ENCODE results near the gene LCP2.
"Not testable (repeated sequence)": the region's sequence is repeated elsewhere in the genome, so short reads cannot be mapped to it uniquely, and the experiment has no call there.

DNA sequence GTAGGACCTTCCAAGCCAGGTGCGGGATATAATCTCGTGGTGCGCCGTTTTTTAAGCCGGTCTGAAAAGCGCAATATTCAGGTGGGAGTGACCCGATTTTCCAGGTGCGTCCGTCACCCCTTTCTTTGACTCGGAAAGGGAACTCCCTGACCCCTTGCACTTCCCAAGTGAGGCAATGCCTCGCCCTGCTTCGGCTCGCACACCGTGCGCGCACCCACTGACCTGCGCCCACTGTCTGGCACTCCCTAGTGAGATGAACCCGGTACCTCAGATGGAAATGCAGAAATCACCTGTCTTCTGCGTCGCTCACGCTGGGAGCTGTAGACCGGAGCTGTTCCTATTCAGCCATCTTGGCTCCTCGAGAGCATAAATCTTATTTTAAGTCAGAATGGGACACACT is 52.1 kb downstream of the LCP2 start:
- TF ChIP-seq MXI1 (IDR thresholded peaks at IDR 0.05; ENCODE audit: borderline replicate concordance, low read depth, low read length); RAD21 (IDR thresholded peaks at IDR 0.05; ENCODE audit: low read length); POLR2A (IDR thresholded peaks at IDR 0.05; ENCODE audit: low read depth, low read length); SMC3 (IDR thresholded peaks at IDR 0.05; ENCODE audit: low read depth, low read length); CEBPB (IDR thresholded peaks at IDR 0.05; ENCODE audit: low read depth, low read length); BHLHE40 (IDR thresholded peaks at IDR 0.05; ENCODE audit: low read depth, low read length); MAZ (IDR thresholded peaks at IDR 0.05; ENCODE audit: borderline replicate concordance, low read depth, low read length); CHD1 (IDR thresholded peaks at IDR 0.05; ENCODE audit: low read depth, low read length); NFE2L2 (IDR thresholded peaks at IDR 0.05; ENCODE audit: low read depth, low read length); MAFK (IDR thresholded peaks at IDR 0.05; ENCODE audit: low read depth, low read length): not testable (repeated sequence)
- TF ChIP-seq, protein P1, sequence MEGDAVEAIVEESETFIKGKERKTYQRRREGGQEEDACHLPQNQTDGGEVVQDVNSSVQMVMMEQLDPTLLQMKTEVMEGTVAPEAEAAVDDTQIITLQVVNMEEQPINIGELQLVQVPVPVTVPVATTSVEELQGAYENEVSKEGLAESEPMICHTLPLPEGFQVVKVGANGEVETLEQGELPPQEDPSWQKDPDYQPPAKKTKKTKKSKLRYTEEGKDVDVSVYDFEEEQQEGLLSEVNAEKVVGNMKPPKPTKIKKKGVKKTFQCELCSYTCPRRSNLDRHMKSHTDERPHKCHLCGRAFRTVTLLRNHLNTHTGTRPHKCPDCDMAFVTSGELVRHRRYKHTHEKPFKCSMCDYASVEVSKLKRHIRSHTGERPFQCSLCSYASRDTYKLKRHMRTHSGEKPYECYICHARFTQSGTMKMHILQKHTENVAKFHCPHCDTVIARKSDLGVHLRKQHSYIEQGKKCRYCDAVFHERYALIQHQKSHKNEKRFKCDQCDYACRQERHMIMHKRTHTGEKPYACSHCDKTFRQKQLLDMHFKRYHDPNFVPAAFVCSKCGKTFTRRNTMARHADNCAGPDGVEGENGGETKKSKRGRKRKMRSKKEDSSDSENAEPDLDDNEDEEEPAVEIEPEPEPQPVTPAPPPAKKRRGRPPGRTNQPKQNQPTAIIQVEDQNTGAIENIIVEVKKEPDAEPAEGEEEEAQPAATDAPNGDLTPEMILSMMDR (conservative IDR thresholded peaks at IDR 0.05; ENCODE audit: low read depth, low read length) = not testable (repeated sequence)
- TF ChIP-seq, protein P2, sequence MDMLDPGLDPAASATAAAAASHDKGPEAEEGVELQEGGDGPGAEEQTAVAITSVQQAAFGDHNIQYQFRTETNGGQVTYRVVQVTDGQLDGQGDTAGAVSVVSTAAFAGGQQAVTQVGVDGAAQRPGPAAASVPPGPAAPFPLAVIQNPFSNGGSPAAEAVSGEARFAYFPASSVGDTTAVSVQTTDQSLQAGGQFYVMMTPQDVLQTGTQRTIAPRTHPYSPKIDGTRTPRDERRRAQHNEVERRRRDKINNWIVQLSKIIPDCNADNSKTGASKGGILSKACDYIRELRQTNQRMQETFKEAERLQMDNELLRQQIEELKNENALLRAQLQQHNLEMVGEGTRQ (IDR thresholded peaks at IDR 0.05; ENCODE audit: low read depth, low read length) = not testable (repeated sequence)
- TF ChIP-seq, protein P3, sequence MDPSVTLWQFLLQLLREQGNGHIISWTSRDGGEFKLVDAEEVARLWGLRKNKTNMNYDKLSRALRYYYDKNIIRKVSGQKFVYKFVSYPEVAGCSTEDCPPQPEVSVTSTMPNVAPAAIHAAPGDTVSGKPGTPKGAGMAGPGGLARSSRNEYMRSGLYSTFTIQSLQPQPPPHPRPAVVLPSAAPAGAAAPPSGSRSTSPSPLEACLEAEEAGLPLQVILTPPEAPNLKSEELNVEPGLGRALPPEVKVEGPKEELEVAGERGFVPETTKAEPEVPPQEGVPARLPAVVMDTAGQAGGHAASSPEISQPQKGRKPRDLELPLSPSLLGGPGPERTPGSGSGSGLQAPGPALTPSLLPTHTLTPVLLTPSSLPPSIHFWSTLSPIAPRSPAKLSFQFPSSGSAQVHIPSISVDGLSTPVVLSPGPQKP (IDR thresholded peaks at IDR 0.05; ENCODE audit: borderline replicate concordance, low read depth, low read length) = not testable (repeated sequence)
